GM21737 (cell line): ENCODE results near the gene ACVR2A.

Experiments
- ATAC-seq: cut with Tn5 transposase; IDR thresholded peaks from one replicate; pipeline ENCODE4 v1.9.1; 2021; ENCODE audit warnings: mild to moderate bottlenecking, moderate library complexity; ENCODE audit not compliant: unreplicated experiment

Gene ACVR2A

GRCh38 chr2:147917161-147917560 is 72.3 kb downstream of the ACVR2A start:
- ATAC-seq: no peak

- no peak for ATAC-seq
These were observed 79.0 kb downstream of the ACVR2A start for GRCh38 chr2:147923846-147924245.

DNA sequence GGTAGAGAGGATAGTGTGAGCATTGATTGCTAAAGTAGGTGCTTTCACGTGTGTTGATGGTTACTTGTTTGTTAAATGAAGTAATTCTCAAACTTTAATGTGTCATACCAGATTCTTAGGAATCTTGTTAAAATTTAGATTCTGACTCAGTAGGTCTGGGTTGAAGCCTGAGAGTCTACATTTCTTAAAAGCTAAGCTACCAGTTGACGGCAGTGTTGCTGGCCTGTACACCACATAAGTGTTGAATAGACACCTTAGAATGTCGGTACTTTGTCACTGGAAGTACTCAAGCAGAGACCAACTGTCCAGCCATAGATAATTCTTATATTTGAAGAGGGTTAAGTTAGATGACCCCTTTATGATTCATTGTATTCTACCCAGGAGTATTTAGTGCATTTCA is 79.8 kb downstream of the ACVR2A start:
- ATAC-seq: no peak

GRCh38 chr2:147925886-147926285 is 81.1 kb downstream of the ACVR2A start:
- no peak for ATAC-seq

GRCh38 chr2:147927053-147927588 is 82.3 kb downstream of the ACVR2A start:
- ATAC-seq: no peak

DNA sequence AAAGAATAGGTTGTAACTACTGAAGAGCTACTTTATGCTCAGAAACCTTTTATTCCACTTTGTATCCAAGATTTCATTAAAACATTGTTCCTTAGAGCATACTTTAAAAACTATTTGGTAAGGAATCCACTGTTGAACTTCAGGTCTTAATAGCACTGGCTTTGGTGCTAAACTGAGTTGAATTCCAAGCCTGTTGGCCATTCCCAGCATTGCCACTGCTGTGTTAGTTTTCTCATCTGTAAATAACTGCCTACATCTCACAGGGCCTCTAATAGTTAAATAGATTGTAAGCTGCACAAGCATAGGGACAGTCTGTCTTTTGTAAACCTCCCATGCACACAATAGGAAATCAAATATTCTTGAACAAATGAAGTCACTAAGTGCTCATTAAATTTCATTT is 89.1 kb downstream of the ACVR2A start:
- no peak for ATAC-seq

DNA sequence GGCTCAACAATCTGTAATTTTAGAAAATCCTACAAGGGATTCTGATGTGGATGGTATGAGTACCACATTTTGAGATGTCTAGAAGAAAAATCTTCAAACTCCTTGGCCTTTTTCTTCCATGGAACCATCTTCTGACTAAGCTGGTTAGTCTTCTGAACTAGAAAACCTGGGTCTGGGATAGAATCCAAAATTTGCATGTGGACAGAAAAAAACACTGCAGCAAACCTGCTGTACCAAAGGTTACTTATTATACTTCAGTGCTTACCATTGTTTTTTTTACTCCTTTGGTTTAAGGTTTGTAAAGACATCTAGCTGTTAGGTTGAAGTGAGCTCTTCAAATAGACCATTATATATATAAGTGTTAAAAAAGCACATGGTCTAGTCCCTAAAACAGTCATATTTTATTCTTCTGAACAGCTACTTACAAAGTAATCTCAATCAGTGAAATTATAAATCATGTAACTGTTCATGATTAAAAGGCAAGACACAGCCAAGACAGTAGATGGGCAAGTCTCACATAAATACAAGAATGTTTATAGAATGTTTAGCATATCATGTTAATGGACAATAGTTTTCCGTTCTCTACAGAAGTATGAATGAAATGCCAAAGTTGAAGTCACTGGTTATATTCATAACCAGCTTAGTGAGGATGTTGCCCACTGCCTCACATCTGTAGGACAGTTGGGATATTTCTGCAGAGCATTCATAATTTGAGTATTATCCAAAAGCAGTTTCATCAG is 90.2 kb downstream of the ACVR2A start:
- ATAC-seq: no peak

DNA sequence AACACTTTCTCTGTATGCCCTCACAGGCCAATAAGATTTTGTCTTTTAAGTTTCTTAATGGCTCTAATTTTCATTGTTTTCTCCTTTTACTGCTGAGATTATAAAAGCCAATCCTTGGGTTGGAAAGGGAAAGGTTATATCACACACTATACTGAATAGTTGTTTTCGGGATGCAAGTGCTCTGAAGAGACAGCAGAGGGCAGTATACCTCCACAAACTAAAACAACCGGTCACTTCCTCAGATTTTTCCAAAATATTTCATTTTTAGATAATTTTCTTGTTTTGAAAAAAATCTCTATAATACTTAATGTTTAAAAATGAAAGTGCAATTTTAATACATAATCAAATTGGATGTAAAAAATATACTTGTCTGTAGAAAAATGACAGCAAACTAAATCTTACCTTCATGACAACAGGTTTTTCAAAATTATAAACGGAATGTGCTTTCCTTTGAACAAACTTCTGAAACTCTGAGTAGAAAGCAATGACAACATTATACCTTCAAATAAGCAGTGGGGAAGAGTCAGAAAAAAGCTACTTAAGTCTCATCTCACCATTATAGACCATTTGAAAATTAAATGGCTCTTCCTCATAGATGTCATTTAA is 93.0 kb downstream of the ACVR2A start:
- no peak for ATAC-seq

DNA sequence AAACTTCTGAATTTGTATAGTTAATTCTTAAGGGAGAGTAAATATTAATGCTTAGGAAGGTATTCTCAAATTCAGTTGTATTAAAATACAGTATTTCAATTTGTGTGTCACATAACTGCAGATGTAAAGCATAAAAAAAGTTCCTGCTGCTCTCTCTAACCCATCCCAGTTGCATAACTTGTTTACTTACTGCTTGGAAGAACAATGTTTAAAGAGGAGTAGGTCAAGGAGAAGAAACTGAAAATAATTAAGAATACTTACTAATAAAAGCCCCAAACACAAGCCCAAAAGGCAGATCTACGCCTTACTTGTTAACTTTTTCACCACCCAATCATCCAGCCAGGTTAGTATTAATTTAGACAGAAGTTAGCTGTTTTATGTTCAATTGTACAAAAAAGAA is 94.5 kb downstream of the ACVR2A start:
- ATAC-seq: no peak

DNA sequence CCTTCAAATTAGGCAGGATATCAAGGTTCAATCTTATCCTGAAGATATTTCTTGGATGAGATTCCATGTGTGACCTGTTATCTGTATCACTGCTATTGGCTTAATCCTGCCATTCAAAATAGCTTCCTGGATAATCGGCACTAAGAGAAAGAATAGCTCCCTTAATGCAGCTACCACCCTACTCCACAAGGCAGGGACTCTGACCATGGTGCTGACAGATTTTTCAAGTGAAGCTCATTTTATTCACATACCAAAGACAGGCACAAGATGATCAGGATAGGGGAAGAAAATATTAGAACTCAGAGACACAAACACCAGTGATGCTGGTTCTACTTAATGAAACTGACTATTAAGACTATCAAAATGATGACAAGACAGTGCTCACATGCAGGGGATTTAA is 100.8 kb downstream of the ACVR2A start:
- no peak for ATAC-seq

- no peak for ATAC-seq
These were observed 107.3 kb downstream of the ACVR2A start for GRCh38 chr2:147952118-147952517.

- ATAC-seq: no peak
These were observed 123.7 kb downstream of the ACVR2A start for GRCh38 chr2:147968571-147968970.

DNA sequence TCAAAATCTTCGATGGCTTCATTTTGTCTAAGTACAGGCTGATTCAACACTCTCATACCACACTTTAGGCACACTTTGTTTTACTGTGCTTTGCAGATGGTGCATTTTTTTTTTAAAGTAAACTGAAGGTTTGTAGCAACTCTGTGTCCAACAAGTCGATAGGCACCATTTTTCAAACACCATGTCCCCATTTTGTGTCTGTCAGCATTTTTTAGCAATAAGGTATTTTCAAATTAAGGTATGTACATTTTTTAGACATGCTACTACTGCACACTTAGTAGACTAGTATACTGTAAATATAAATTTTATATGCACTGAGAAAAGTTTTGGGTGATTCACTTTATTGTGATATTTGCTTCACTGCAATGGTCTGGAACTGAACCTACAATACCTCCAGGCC is 131.3 kb downstream of the ACVR2A start:
- no peak for ATAC-seq

DNA sequence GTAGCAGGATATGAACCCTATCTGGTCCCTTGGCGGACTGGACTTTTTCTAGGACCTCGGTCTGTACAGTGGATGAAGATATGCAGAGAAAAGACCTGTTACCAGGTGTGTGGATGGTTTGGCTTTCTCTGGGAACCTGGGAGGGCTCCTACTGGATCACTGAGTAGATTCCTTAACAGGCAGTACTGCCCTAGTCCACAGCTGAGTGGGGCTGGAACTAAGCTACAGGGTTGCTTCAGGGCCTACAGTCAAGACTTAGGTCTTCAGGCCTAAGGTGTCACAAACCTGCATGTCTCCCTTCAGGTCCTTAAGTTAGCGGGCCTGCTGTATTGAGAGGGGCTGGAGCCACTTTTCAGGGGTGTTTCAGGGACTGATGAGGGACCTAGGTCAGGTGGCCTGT is 132.8 kb downstream of the ACVR2A start:
- no peak for ATAC-seq
